Karpas-422 (cell line): ENCODE data around the gene CABYR. TPM values are rescaled to one million over a fixed set of nuclear protein-coding genes. Genes with fewer than 3 reads are reported as not detected.
"Not testable (repeated sequence)": the region's sequence is repeated elsewhere in the genome, so short reads cannot be mapped to it uniquely, and the experiment has no call there.

Experiments
- DNase-seq: peaks from one replicate; pipeline ENCODE4 v3.0.0-alpha.2; 2015
- H2AFZ ChIP-seq: fragments of 200-600 bp; sonication (generic); 2 replicates; pipeline ENCODE4 v1.6.1; 2014; ENCODE audit warnings: antibody characterized with exemption, low read length, mixed read lengths
- H3K27ac ChIP-seq: fragments of 200-600 bp; sonication (generic); 2 replicates; pipeline ENCODE4 v1.5.1; 2014; ENCODE audit warnings: mild to moderate bottlenecking, low read length, moderate library complexity
- H3K27me3 ChIP-seq: fragments of 200-600 bp; sonication (generic); 2 replicates; pipeline ENCODE4 v1.6.1; 2014; ENCODE audit warnings: low read length, mixed read lengths
- H3K36me3 ChIP-seq: fragments of 200-600 bp; sonication (generic); 2 replicates; pipeline ENCODE4 v1.6.1; 2014; ENCODE audit warnings: low read length, mixed read lengths; ENCODE audit not compliant: insufficient read depth
- H3K4me1 ChIP-seq: fragments of 200-600 bp; sonication (generic); 2 replicates; pipeline ENCODE4 v1.6.1; 2014; ENCODE audit warnings: mild to moderate bottlenecking, low read length, mixed read lengths
- H3K4me2 ChIP-seq: fragments of 200-600 bp; sonication (generic); 2 replicates; pipeline ENCODE4 v1.6.1; 2014; ENCODE audit warnings: low read length, low read depth, mild to moderate bottlenecking; ENCODE audit not compliant: poor library complexity, severe bottlenecking
- H3K4me3 ChIP-seq: fragments of 200-600 bp; sonication (generic); 2 replicates; pipeline ENCODE4 v1.5.1; 2014; ENCODE audit warnings: mild to moderate bottlenecking, antibody characterized with exemption, low read length, mixed read lengths
- H3K79me2 ChIP-seq: fragments of 200-600 bp; sonication (generic); 2 replicates; pipeline ENCODE4 v1.6.1; 2014; ENCODE audit warnings: mild to moderate bottlenecking, low read length, mixed read lengths
- H3K9ac ChIP-seq: fragments of 200-600 bp; sonication (generic); 2 replicates; pipeline ENCODE4 v1.6.0; 2014; ENCODE audit warnings: low read length
- H3K9me2 ChIP-seq: fragments of 200-600 bp; sonication (generic), shearing (Covaris generic); replicated peaks from 2 replicates; pipeline ENCODE4 v1.6.0; 2014; ENCODE audit warnings: mild to moderate bottlenecking, low read length, moderate library complexity; ENCODE audit not compliant: insufficient read depth
- H3K9me3 ChIP-seq: fragments of 300-700, 200-600 bp; sonication (generic); 2 replicates; pipeline ENCODE4 v1.6.1; 2014; ENCODE audit warnings: low read length, mixed read lengths
- H4K20me1 ChIP-seq: fragments of 200-600 bp; sonication (generic); 2 replicates; pipeline ENCODE4 v1.6.1; 2014; ENCODE audit warnings: mild to moderate bottlenecking, antibody characterized with exemption, low read length, low read depth; ENCODE audit not compliant: insufficient read depth
- total RNA-seq: library from RNA; depleted of rRNA; stranded (reverse); fragments of >200 nt; shearing (Covaris generic); gene quantifications from 2 replicates; pipeline ENCODE4 v1.2.3, GENCODE V29; 2014; ENCODE audit warnings: low replicate concordance

CABYR gene
- total RNA-seq, 1 experiment from 2014 or later = not detected

DNA sequence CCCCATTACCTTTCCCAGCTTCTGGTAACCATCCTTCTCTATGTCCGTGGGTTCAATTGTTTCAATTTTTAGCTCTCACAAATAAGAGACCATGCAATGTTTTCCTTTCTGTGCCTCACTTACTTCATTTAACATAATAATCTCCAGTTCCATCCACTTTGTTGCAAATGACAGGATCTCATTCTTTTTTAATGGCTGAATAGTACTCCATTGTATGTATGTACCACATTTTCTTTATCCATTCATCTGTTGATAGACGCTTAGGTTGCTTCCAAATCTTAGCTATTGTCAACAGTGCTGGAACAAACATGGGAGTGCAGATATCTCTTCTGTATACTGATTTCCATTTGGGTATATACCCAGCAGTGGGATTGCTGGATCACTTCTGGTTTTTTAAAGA, 1.8 kb downstream of the CABYR start:
- no peak for DNase-seq
- no peaks in the 10 kb centered on the region for H3K4me1 ChIP-seq

DNA sequence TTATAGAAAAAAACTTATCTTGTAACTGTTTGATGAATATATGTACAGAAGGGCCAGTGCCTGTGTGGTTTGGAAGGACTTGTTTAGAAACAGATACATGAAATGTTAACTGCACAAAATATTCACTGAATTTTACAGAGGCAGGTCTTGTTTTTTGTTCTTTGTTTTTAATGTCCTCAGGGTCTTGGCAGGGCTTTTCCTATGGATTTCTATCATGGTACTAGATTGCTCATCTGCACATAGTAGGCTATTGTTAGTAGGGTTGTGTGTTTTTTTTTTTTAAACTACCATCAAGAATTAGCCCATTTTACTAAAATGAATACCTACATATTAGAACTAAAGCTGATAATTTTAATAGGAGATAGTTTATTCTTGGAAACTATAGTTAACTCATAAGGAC, 3.5 kb downstream of the CABYR start:
- H3K79me2 ChIP-seq = no peaks in the 10 kb centered on the region
- H3K27me3 ChIP-seq = no peaks in the 10 kb centered on the region
- H3K27ac ChIP-seq = no peak overlapping the region
- H3K36me3 ChIP-seq = no peaks in the 10 kb centered on the region
- no peaks in the 10 kb centered on the region for H3K9me3 ChIP-seq
- no peaks in the 10 kb centered on the region for H3K4me1 ChIP-seq
- no peak overlapping the region for H3K4me2 ChIP-seq
- no peak overlapping the region for H3K9ac ChIP-seq
- H3K9me2 ChIP-seq = no peaks in the 10 kb centered on the region
- H3K4me3 ChIP-seq = no peak overlapping the region
- H2AFZ ChIP-seq = no peak overlapping the region
- H4K20me1 ChIP-seq = no peaks in the 10 kb centered on the region
- no peak for DNase-seq

More for the DNA sequence above, 1.8 kb downstream of the CABYR start:
- Histone ChIP-seq H3K4me3 (no peak overlapping the region), H3K9ac (no peak overlapping the region), H3K27ac (no peak overlapping the region), H3K36me3 (no peaks in the 10 kb centered on the region), H3K79me2 (no peaks in the 10 kb centered on the region), H3K27me3 (no peaks in the 10 kb centered on the region), H3K9me2 (no peaks in the 10 kb centered on the region), H3K9me3 (no peaks in the 10 kb centered on the region), H4K20me1 (no peaks in the 10 kb centered on the region), H3K4me2 (no peak overlapping the region), H2AFZ (no peak overlapping the region)

DNA sequence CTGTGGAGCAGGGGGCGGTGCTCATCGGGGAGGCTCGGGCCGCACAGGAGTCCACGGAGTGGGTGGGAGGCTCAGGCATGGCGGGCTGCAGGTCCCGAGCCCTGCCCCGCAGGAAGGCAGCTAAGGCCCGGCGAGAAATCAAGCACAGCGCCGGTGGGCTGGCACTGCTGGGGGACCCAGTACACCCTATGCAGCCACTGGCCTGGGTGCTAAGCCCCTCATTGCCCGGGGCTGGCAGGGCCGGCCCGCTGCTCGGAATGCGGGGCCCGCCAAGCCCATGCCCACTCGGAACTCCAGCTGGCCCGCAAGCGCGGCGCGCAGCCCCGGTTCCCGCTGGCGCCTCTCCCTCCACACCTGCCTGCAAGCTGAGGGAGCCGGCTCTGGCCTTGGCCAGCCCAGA, 10.7 kb downstream of the CABYR start:
- H2AFZ ChIP-seq, H3K4me3 ChIP-seq, H3K4me2 ChIP-seq, H3K36me3 ChIP-seq, H3K79me2 ChIP-seq, H3K27ac ChIP-seq, H4K20me1 ChIP-seq, H3K9ac ChIP-seq, H3K4me1 ChIP-seq, H3K27me3 ChIP-seq, H3K9me3 ChIP-seq, H3K9me2 ChIP-seq, DNase-seq: not testable (repeated sequence)

DNA sequence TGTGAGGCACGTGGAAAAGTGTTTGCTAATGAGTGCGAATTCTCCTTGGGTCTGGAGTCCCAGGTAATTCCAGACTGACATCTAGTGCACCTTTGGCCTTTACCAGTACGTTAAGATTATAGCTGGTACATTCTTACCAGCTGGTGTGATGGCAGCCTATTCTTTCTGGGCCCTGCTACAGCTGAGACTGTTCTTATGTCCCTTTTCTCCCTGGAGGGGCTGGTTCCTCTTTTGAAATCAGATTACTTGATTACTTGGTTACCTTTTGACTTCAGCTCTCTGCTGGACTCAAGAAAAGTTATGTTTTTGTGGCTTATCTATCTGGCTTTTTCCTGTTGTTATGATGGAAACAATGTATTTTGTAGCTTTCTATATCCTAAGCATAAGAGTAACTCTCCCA, 14.5 kb downstream of the CABYR start:
- Histone ChIP-seq H3K4me2 (no peak overlapping the region), H3K9me2 (no peaks in the 10 kb centered on the region), H3K9me3 (no peaks in the 10 kb centered on the region), H4K20me1 (no peaks in the 10 kb centered on the region), H3K4me3 (no peak overlapping the region), H3K79me2 (no peaks in the 10 kb centered on the region), H3K36me3 (no peaks in the 10 kb centered on the region), H3K4me1 (no peaks in the 10 kb centered on the region), H3K27me3 (no peaks in the 10 kb centered on the region), H2AFZ (no peak overlapping the region), H3K27ac (no peak overlapping the region), H3K9ac (no peak overlapping the region)
- DNase-seq = no peak

DNA sequence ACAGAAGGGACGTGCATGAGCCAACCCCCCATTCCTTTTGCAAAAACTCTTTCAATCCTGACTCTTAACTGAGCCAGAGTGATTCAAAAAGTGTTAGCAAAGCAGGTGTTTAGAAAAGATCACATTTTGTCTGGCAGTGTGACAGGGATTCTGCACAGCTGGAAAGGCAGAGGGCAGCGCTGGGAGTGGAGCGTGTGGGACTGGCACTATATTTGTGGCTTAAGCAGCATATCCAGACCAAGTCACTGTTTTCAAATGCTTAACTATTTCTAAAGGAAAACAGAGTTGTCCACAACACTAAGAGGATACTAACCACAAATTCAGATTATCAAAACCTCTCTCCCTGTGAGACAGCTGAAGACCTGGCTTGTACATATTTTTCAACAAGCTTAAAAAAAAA, 19.0 kb downstream of the CABYR start:
- no peaks in the 10 kb centered on the region for H3K9me3 ChIP-seq
- no peak overlapping the region for H3K4me2 ChIP-seq
- H4K20me1 ChIP-seq = no peaks in the 10 kb centered on the region
- H3K9ac ChIP-seq = no peak overlapping the region
- H3K4me1 ChIP-seq = no peaks in the 10 kb centered on the region
- H3K9me2 ChIP-seq = no peaks in the 10 kb centered on the region
- H3K36me3 ChIP-seq = no peaks in the 10 kb centered on the region
- H3K79me2 ChIP-seq = no peaks in the 10 kb centered on the region
- no peak overlapping the region for H3K4me3 ChIP-seq
- no peak for DNase-seq
- H3K27ac ChIP-seq = no peak overlapping the region
- no peak overlapping the region for H2AFZ ChIP-seq
- no peaks in the 10 kb centered on the region for H3K27me3 ChIP-seq

DNA sequence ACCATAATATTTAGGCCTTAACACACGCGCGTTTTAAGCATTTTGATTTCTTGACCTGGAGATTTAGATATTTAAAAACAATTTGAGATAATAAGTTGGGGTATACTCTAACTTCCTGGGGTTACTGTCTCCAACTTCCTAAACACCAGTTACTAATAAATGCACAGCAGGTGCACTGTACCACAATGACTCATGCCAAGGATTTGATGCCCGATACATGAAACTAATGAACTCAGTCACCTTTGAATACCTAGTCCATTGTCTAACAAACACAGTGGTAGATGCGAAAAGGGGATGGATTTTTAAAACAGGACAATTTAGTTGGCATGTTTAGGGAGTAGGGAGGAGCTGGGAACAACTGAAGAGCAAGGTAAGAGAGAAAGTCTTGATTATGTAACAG, 21.2 kb downstream of the CABYR start:
- Histone ChIP-seq H4K20me1 (no peaks in the 10 kb centered on the region), H3K27me3 (no peaks in the 10 kb centered on the region), H3K4me3 (no peak overlapping the region), H3K79me2 (no peaks in the 10 kb centered on the region), H3K36me3 (no peaks in the 10 kb centered on the region), H3K9me3 (no peaks in the 10 kb centered on the region), H2AFZ (no peak overlapping the region), H3K27ac (no peak overlapping the region), H3K9me2 (no peaks in the 10 kb centered on the region), H3K4me2 (no peak overlapping the region), H3K9ac (no peak overlapping the region), H3K4me1 (no peaks in the 10 kb centered on the region)
- DNase-seq = no peak

DNA sequence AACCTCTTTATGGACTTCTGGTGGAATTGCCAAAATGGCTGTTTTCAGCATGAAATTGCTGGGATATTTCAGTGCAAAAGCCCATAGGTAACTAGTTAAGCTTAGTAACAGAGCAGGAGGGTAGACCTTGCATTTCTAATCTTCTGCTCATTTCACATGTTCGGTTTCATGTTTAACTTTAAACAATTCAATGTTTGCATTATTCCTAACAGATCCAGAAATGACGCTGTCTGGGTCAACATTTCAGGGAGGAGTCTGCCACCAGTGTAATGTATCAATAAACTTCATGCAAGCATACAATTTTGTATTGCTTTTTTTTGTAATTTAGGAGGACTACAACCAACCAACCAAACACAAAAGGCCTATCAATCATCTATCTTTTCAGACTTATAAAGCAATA, 22.4 kb downstream of the CABYR start:
- Histone ChIP-seq H3K9ac (no peak overlapping the region), H3K9me2 (no peaks in the 10 kb centered on the region), H3K27ac (no peak overlapping the region), H2AFZ (no peak overlapping the region), H3K4me3 (no peak overlapping the region), H3K4me2 (no peak overlapping the region), H3K4me1 (no peaks in the 10 kb centered on the region), H3K9me3 (no peaks in the 10 kb centered on the region), H3K79me2 (no peaks in the 10 kb centered on the region), H3K27me3 (no peaks in the 10 kb centered on the region), H3K36me3 (no peaks in the 10 kb centered on the region), H4K20me1 (no peaks in the 10 kb centered on the region)
- no peak for DNase-seq

DNA sequence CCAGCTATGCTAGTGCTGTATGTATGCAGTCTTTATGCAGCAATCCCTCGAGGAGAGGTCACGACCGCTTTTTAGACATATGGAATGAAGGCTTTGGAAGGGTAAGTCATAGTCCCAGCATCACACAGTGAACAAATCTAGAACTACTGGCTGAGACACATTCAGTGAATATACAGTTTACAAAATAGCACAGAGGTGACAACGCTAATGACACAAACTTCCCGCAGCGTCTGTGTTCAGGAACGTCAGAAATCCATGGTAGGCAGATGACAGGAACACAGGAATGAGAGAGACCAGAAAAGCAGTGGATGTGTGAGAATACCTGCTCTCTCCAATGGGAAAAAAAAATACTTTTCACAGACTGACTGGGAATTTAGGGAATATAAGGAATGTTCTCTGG, 29.6 kb downstream of the CABYR start:
- Histone ChIP-seq H3K4me3 (no peak overlapping the region), H4K20me1 (no peaks in the 10 kb centered on the region), H3K27me3 (no peaks in the 10 kb centered on the region), H3K9me3 (no peaks in the 10 kb centered on the region), H3K9me2 (no peaks in the 10 kb centered on the region), H3K4me1 (no peaks in the 10 kb centered on the region), H2AFZ (no peak overlapping the region), H3K79me2 (no peaks in the 10 kb centered on the region), H3K36me3 (no peaks in the 10 kb centered on the region), H3K4me2 (no peak overlapping the region), H3K9ac (no peak overlapping the region), H3K27ac (no peak overlapping the region)
- DNase-seq = no peak

DNA sequence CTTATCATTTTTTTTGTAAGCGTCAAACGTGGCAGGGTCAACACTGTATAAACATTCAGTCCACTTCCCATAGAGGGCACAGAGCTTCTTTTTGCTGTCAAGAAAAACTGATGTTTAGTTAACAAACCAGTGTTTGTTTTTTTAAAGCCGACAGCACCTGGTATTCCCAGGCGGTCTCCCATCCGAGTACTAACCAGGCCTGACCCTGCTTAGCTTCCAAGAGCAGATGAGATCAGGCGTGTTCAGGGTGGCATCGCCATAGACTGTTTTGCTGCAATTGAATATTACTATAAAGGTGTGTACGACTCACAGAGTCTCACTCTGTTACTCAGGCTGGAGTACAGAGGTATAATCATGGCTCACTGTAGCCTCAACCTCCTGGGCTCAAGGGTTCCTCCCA, 31.5 kb downstream of the CABYR start:
- no peak for DNase-seq
- H2AFZ ChIP-seq = no peak overlapping the region
- no peaks in the 10 kb centered on the region for H3K9me2 ChIP-seq
- no peak overlapping the region for H3K4me2 ChIP-seq
- no peaks in the 10 kb centered on the region for H3K9me3 ChIP-seq
- H4K20me1 ChIP-seq = no peaks in the 10 kb centered on the region
- no peak overlapping the region for H3K27ac ChIP-seq
- no peak overlapping the region for H3K4me3 ChIP-seq
- H3K4me1 ChIP-seq = no peaks in the 10 kb centered on the region
- no peaks in the 10 kb centered on the region for H3K27me3 ChIP-seq
- no peaks in the 10 kb centered on the region for H3K36me3 ChIP-seq
- no peak overlapping the region for H3K9ac ChIP-seq
- H3K79me2 ChIP-seq = no peaks in the 10 kb centered on the region
